DMS114 treated with DMSO at 0.1 percent for 48 hours (cell line): ENCODE data around the gene CDKN2B.

Source experiments
- DNase-seq: peaks from one replicate; lab custom pipeline; 2025; ENCODE audit not compliant: unreplicated experiment; lab: John Stamatoyannopoulos, UW

Gene CDKN2B

GRCh38 chr9:22035591-22036011 lies 26.5 kb upstream of the CDKN2B start:
- DNase-seq, result no peak

- DNase-seq, result no peak
These were observed 24.0 kb upstream of the CDKN2B start for GRCh38 chr9:22033012-22033630.

- no peak for DNase-seq
These were observed 22.7 kb upstream of the CDKN2B start for GRCh38 chr9:22031655-22032411.

- DNase-seq, result no peak
These were observed 21.0 kb upstream of the CDKN2B start for GRCh38 chr9:22030101-22030598.

GRCh38 chr9:22029231-22029630 lies 20.1 kb upstream of the CDKN2B start:
- no peak for DNase-seq

GRCh38 chr9:22028394-22028793 lies 19.3 kb upstream of the CDKN2B start:
- no peak for DNase-seq

GRCh38 chr9:22026696-22027095 lies 17.6 kb upstream of the CDKN2B start:
- no peak for DNase-seq

- DNase-seq, result no peak
These were observed 13.3 kb upstream of the CDKN2B start for GRCh38 chr9:22022396-22022795.

- DNase-seq, result no peak
These were observed 1.9 kb upstream of the CDKN2B start for GRCh38 chr9:22010866-22011625.

- no peak for DNase-seq
These were observed 382 bp upstream of the CDKN2B start for GRCh38 chr9:22009506-22009867.

GRCh38 chr9:22008384-22008716 lies 755 bp downstream of the CDKN2B start:
- peak; percentile 41 for DNase-seq

- DNase-seq, result no peak
These were observed 3.2 kb downstream of the CDKN2B start for GRCh38 chr9:22005702-22006606.

GRCh38 chr9:22005021-22005701 lies 3.9 kb downstream of the CDKN2B start:
- DNase-seq, result no peak

- DNase-seq, result no peak
These were observed 7.1 kb downstream of the CDKN2B start for GRCh38 chr9:22002038-22002437.

- DNase-seq, result no peak
These were observed 11.1 kb downstream of the CDKN2B start for GRCh38 chr9:21998026-21998425.

GRCh38 chr9:21997480-21997879 lies 11.6 kb downstream of the CDKN2B start:
- no peak for DNase-seq

- no peak for DNase-seq
These were observed 12.2 kb downstream of the CDKN2B start for GRCh38 chr9:21996858-21997257.

GRCh38 chr9:21996438-21996837 lies 12.7 kb downstream of the CDKN2B start:
- peak; percentile 30 for DNase-seq

- no peak for DNase-seq
These were observed 13.3 kb downstream of the CDKN2B start for GRCh38 chr9:21995666-21996398.
